ENCODE results near the gene TBKBP1. TPM values are rescaled to one million over a fixed set of nuclear protein-coding genes. Genes with fewer than 3 reads are reported as not detected.
A peak's percentile ranks its signal among the peaks of the same experiment; 100 is the strongest.

TBKBP1 gene, protein sequence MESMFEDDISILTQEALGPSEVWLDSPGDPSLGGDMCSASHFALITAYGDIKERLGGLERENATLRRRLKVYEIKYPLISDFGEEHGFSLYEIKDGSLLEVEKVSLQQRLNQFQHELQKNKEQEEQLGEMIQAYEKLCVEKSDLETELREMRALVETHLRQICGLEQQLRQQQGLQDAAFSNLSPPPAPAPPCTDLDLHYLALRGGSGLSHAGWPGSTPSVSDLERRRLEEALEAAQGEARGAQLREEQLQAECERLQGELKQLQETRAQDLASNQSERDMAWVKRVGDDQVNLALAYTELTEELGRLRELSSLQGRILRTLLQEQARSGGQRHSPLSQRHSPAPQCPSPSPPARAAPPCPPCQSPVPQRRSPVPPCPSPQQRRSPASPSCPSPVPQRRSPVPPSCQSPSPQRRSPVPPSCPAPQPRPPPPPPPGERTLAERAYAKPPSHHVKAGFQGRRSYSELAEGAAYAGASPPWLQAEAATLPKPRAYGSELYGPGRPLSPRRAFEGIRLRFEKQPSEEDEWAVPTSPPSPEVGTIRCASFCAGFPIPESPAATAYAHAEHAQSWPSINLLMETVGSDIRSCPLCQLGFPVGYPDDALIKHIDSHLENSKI
- 6.3 and 9.1 TPM in 2 replicates for total RNA-seq

DNA sequence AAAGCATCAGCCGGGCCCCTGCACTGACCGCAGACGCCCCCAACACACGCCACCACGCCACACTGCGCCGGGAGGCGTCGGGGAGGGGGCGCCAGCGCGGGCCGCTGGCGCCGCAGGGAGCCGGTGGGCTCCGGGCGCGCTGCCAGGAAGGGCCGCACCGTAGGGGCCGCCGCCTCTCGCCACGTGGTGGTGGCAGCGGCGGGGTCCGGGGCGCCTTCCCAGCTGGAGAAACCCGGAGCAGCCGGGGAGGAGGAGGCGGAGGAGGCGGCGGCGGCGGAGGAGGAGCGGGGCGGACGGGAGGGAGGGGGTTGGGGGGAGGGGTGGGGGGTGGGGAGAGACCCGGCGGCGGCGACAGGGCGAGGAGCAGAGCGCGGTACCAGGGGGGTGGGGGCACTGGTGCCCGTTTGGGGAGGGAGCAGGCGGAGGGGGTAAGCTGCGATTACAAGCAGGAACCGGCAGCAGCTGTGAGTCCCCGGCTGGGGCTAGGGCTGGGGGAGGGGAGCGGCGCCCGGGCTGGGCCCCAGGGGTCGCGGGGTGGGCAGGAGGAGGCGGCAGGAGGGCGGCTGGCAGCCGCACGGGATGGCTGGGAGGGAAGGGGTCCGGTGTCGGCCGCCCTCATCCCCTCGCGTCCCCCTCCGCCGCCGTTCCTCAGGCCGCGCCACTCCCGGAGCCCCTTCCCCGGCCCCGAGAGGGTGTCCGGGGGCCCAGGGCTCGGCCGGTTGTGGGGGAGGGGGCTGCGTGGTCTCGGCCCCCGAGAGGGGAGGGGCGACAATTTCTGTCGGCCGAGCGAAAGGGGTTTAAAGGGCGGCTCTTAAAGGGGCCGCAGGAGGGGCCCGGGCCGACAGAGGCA is at the start of gene TBKBP1:
TSS of gene TBKBP1 (plus strand) at position 431 of the 850 bp plus-strand sequence. CDS start 1,952 bp downstream, outside the sequence.
- TF ChIP-seq, protein P1, sequence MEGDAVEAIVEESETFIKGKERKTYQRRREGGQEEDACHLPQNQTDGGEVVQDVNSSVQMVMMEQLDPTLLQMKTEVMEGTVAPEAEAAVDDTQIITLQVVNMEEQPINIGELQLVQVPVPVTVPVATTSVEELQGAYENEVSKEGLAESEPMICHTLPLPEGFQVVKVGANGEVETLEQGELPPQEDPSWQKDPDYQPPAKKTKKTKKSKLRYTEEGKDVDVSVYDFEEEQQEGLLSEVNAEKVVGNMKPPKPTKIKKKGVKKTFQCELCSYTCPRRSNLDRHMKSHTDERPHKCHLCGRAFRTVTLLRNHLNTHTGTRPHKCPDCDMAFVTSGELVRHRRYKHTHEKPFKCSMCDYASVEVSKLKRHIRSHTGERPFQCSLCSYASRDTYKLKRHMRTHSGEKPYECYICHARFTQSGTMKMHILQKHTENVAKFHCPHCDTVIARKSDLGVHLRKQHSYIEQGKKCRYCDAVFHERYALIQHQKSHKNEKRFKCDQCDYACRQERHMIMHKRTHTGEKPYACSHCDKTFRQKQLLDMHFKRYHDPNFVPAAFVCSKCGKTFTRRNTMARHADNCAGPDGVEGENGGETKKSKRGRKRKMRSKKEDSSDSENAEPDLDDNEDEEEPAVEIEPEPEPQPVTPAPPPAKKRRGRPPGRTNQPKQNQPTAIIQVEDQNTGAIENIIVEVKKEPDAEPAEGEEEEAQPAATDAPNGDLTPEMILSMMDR (IDR thresholded peaks at IDR 0.05; ENCODE audit: insufficient read depth, low read length, severe bottlenecking), result no peak
- FAIRE-seq (no peak), DNase-seq (ENCODE audit: low read depth) (no peak)
- H3K4me3 ChIP-seq (ENCODE audit: low read depth, low read length), result peak within 1 kb of the TSS; percentile 76
- no peaks in the 10 kb centered on the region for H3K36me3 ChIP-seq (ENCODE audit: control insufficient read depth, insufficient read depth, low read length)
- no peaks in the 10 kb centered on the region for H3K27me3 ChIP-seq (ENCODE audit: control insufficient read depth, insufficient read depth, low read length)

DNA sequence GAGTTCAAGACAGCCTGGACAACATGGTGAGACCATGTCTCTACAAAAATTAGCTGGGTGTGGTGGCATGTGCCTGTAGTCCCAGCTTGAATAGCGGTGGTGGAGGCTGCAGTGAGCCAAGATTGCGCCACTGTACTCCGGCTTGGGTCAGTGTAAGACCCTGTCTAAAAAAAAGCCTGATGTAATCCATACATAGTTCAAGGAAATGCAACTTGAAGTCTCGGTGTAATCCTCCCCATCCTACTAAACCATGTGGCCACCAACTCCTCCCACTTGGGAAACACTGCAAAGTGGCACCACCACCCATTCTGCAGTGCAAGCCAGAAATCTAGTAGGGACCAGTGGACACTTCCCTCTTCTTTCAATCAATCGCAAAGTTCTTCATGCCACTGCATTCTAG is 49.6 kb upstream of the TBKBP1 start:
- TF ChIP-seq, protein P1 (IDR thresholded peaks at IDR 0.05; ENCODE audit: insufficient read depth, low read length, severe bottlenecking), result no peak
- Histone ChIP-seq H3K4me3 (ENCODE audit: low read depth, low read length) (no peak overlapping the region), H3K36me3 (ENCODE audit: control insufficient read depth, insufficient read depth, low read length) (no peaks in the 10 kb centered on the region), H3K27me3 (ENCODE audit: control insufficient read depth, insufficient read depth, low read length) (no peaks in the 10 kb centered on the region)
- no peak for DNase-seq (ENCODE audit: low read depth)
- FAIRE-seq, result no peak

DNA sequence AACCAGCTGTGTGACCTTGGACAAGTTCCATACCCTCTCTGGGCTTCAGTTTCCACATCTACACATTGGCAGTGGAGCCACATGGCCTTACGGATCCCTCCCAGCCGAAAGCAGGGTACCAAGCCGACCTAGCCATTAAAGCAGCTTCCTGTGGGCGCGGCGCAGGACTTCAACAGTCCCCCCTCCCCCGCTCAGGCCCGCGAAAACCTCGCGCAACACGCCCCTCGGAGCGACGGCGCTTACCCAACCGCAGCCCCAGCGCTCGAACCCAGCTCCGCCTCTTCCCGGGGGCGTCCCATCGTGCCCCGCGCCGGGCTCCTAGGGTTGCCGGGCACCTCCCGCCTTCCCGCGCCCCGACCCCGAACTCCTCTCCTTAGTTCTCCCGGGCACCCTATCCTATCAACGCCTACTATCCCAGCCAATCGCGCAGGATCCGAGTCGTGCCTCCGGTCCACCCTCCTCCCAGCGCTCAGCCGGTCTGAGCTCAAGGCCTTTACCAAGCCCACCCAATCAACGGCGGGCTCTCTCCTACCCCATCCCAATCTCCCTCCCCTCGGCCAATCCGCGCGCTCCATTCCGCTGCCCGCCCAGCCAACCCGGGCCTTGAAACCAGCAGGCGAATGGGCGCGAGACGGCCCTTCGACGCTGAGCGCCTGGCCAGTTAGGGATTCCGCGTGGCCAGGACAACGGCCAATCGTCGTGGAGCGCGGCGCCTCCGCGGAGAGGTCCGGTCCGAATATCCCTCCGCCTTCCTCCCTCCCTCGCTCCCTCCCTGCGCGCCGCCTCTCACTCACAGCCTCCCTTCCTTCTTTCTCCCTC is 44.6 kb upstream of the TBKBP1 start, which contains the start of gene KPNB1:
TSS of gene KPNB1 (plus strand) at position 767 of the 819 bp plus-strand sequence. CDS start 326 bp downstream, outside the sequence.
- H3K36me3 ChIP-seq (ENCODE audit: control insufficient read depth, insufficient read depth, low read length), result peaks cover 6% of the 10 kb centered on the region
- no peak for FAIRE-seq

DNA sequence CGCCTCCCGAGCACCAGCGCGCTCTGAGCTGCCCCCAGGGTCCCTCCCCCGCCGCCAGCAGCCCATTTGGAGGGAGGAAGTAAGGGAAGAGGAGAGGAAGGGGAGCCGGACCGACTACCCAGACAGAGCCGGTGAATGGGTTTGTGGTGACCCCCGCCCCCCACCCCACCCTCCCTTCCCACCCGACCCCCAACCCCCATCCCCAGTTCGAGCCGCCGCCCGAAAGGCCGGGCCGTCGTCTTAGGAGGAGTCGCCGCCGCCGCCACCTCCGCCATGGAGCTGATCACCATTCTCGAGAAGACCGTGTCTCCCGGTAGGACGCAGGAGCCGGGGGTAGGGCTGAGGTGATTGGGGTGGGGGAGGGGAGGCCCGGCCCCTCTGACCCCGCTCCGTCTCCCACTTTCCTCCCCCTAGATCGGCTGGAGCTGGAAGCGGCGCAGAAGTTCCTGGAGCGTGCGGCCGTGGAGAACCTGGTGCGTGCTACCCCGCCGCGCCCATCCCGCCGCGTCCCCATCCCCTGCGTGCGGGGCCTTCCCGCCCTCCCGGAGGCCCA is 43.9 kb upstream of the TBKBP1 start:
- no peaks in the 10 kb centered on the region for H3K27me3 ChIP-seq (ENCODE audit: control insufficient read depth, insufficient read depth, low read length)
- DNase-seq (ENCODE audit: low read depth), result peak; percentile 12
- TF ChIP-seq, protein P1 (IDR thresholded peaks at IDR 0.05; ENCODE audit: insufficient read depth, low read length, severe bottlenecking), result no peak
- no peak for FAIRE-seq
- peak overlapping the region; percentile 73 for H3K4me3 ChIP-seq (ENCODE audit: low read depth, low read length)
- H3K36me3 ChIP-seq (ENCODE audit: control insufficient read depth, insufficient read depth, low read length), result peaks cover 11% of the 10 kb centered on the region

More for the DNA sequence above, 44.6 kb upstream of the TBKBP1 start, which contains the start of gene KPNB1:
- TF ChIP-seq, protein P1 (IDR thresholded peaks at IDR 0.05; ENCODE audit: insufficient read depth, low read length, severe bottlenecking), result no peak
- Histone ChIP-seq H3K27me3 (ENCODE audit: control insufficient read depth, insufficient read depth, low read length) (no peaks in the 10 kb centered on the region), H3K4me3 (ENCODE audit: low read depth, low read length) (peak within 1 kb of the TSS; percentile 73)
- peak; percentile 98 for DNase-seq (ENCODE audit: low read depth)
